Measurements from ENCODE around the gene IL1RN. TPM values are rescaled to one million over a fixed set of nuclear protein-coding genes. Genes with fewer than 3 reads are reported as not detected.

Gene IL1RN
- total and polyA plus RNA-seq, 2 of the 13 experiments (the other 11 are each of a cell fraction or from before 2014, with no cell fraction given): 21.2 to 101 TPM

DNA sequence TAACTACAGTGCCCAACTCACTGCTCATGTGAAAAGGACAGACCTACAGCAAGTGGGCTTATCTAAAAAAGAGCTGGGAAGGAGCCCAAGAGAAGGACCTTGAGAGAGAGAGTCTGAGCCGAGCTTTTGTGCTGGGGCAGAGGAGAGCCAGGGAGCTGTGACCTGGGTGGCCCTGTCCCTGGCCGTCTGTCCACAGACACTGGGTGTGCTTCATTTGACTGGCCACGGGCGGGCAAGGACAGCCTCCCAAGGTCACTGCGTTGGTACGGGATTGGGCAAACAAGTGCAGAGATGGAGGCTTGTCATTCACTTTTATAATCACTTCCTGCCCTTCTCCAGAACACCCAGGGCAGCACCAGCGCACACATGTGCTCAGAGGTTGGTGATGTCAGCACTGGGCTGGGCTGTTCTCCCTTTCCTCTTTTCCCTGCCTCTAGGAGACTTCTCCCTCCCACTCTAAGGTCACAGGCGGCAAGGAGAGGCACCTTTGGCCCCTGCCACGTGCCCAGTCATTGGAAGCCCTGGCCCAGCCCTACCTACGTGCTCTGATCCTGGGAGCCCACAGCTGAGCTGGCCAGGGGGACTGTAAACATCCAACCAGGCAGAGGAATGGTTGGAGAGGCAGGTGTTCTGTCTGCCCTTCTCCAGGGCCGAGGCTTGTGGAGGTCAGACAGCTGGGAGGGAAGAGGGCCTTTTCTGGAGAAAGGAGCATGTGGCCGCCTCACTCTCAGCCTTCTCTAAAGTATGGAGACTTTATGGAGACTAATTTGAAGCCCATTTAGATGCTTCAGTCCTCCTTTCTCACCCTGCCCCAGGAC, 39.9 kb downstream of the IL1RN start (continued):
- TF ChIP-seq ZNF446 (CRISPR knock-in tag; IDR thresholded peaks at IDR 0.05) (peak; percentile 96), HES4 (CRISPR knock-in tag; IDR thresholded peaks at IDR 0.05; ENCODE audit: borderline replicate concordance) (peak; percentile 78; the same call in 1 of the 2 replicates), ZNF652 (CRISPR knock-in tag; IDR thresholded peaks at IDR 0.05; ENCODE audit: borderline replicate concordance, low read depth) (0 out of 2 replicates have a peak, but pooled peaks have one; percentile 43), CEBPG (CRISPR knock-in tag; IDR thresholded peaks at IDR 0.05) (peak; percentile 64), ZNF558 (CRISPR knock-in tag; IDR thresholded peaks at IDR 0.05; ENCODE audit: borderline replicate concordance) (peak; percentile 67; the same call in 1 of the 2 replicates), ZNF878 (CRISPR knock-in tag; IDR thresholded peaks at IDR 0.05) (peak; percentile 93; the same call in 1 of the 2 replicates), KDM3A (CRISPR knock-in tag; IDR thresholded peaks at IDR 0.05; ENCODE audit: low read depth) (peak; percentile 97), ZNF10 (CRISPR knock-in tag; IDR thresholded peaks at IDR 0.05; ENCODE audit: borderline replicate concordance, low read depth) (no peak; the same call in 1 of the 2 replicates), ZNF17 (CRISPR knock-in tag; IDR thresholded peaks at IDR 0.05) (no peak), ZFP36L2 (CRISPR knock-in tag; IDR thresholded peaks at IDR 0.05) (no peak), ZC3H13 (CRISPR knock-in tag; IDR thresholded peaks at IDR 0.05) (peak; percentile 84)
- TF ChIP-seq, protein P1, sequence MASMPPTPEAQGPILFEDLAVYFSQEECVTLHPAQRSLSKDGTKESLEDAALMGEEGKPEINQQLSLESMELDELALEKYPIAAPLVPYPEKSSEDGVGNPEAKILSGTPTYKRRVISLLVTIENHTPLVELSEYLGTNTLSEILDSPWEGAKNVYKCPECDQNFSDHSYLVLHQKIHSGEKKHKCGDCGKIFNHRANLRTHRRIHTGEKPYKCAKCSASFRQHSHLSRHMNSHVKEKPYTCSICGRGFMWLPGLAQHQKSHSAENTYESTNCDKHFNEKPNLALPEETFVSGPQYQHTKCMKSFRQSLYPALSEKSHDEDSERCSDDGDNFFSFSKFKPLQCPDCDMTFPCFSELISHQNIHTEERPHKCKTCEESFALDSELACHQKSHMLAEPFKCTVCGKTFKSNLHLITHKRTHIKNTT (CRISPR knock-in tag; IDR thresholded peaks at IDR 0.05): no peak
- TF ChIP-seq, protein P2, sequence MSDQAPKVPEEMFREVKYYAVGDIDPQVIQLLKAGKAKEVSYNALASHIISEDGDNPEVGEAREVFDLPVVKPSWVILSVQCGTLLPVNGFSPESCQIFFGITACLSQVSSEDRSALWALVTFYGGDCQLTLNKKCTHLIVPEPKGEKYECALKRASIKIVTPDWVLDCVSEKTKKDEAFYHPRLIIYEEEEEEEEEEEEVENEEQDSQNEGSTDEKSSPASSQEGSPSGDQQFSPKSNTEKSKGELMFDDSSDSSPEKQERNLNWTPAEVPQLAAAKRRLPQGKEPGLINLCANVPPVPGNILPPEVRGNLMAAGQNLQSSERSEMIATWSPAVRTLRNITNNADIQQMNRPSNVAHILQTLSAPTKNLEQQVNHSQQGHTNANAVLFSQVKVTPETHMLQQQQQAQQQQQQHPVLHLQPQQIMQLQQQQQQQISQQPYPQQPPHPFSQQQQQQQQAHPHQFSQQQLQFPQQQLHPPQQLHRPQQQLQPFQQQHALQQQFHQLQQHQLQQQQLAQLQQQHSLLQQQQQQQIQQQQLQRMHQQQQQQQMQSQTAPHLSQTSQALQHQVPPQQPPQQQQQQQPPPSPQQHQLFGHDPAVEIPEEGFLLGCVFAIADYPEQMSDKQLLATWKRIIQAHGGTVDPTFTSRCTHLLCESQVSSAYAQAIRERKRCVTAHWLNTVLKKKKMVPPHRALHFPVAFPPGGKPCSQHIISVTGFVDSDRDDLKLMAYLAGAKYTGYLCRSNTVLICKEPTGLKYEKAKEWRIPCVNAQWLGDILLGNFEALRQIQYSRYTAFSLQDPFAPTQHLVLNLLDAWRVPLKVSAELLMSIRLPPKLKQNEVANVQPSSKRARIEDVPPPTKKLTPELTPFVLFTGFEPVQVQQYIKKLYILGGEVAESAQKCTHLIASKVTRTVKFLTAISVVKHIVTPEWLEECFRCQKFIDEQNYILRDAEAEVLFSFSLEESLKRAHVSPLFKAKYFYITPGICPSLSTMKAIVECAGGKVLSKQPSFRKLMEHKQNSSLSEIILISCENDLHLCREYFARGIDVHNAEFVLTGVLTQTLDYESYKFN (CRISPR knock-in tag; conservative IDR thresholded peaks at IDR 0.05): peak; percentile 97
- TF ChIP-seq, protein P3, sequence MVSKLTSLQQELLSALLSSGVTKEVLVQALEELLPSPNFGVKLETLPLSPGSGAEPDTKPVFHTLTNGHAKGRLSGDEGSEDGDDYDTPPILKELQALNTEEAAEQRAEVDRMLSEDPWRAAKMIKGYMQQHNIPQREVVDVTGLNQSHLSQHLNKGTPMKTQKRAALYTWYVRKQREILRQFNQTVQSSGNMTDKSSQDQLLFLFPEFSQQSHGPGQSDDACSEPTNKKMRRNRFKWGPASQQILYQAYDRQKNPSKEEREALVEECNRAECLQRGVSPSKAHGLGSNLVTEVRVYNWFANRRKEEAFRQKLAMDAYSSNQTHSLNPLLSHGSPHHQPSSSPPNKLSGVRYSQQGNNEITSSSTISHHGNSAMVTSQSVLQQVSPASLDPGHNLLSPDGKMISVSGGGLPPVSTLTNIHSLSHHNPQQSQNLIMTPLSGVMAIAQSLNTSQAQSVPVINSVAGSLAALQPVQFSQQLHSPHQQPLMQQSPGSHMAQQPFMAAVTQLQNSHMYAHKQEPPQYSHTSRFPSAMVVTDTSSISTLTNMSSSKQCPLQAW (CRISPR knock-in tag; IDR thresholded peaks at IDR 0.05): peak; percentile 100
- TF ChIP-seq, protein P4, sequence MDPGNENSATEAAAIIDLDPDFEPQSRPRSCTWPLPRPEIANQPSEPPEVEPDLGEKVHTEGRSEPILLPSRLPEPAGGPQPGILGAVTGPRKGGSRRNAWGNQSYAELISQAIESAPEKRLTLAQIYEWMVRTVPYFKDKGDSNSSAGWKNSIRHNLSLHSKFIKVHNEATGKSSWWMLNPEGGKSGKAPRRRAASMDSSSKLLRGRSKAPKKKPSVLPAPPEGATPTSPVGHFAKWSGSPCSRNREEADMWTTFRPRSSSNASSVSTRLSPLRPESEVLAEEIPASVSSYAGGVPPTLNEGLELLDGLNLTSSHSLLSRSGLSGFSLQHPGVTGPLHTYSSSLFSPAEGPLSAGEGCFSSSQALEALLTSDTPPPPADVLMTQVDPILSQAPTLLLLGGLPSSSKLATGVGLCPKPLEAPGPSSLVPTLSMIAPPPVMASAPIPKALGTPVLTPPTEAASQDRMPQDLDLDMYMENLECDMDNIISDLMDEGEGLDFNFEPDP (CRISPR knock-in tag; conservative IDR thresholded peaks at IDR 0.05): no peak
- TF ChIP-seq, protein P5, sequence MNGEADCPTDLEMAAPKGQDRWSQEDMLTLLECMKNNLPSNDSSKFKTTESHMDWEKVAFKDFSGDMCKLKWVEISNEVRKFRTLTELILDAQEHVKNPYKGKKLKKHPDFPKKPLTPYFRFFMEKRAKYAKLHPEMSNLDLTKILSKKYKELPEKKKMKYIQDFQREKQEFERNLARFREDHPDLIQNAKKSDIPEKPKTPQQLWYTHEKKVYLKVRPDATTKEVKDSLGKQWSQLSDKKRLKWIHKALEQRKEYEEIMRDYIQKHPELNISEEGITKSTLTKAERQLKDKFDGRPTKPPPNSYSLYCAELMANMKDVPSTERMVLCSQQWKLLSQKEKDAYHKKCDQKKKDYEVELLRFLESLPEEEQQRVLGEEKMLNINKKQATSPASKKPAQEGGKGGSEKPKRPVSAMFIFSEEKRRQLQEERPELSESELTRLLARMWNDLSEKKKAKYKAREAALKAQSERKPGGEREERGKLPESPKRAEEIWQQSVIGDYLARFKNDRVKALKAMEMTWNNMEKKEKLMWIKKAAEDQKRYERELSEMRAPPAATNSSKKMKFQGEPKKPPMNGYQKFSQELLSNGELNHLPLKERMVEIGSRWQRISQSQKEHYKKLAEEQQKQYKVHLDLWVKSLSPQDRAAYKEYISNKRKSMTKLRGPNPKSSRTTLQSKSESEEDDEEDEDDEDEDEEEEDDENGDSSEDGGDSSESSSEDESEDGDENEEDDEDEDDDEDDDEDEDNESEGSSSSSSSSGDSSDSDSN (CRISPR knock-in tag; IDR thresholded peaks at IDR 0.05): peak; percentile 95
- TF ChIP-seq, protein P6, sequence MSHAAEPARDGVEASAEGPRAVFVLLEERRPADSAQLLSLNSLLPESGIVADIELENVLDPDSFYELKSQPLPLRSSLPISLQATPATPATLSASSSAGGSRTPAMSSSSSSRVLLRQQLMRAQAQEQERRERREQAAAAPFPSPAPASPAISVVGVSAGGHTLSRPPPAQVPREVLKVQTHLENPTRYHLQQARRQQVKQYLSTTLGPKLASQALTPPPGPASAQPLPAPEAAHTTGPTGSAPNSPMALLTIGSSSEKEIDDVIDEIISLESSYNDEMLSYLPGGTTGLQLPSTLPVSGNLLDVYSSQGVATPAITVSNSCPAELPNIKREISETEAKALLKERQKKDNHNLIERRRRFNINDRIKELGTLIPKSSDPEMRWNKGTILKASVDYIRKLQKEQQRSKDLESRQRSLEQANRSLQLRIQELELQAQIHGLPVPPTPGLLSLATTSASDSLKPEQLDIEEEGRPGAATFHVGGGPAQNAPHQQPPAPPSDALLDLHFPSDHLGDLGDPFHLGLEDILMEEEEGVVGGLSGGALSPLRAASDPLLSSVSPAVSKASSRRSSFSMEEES (CRISPR knock-in tag; IDR thresholded peaks at IDR 0.05): peak; percentile 97
